ENCODE results near the gene LHFPL6.

LHFPL6 gene

GRCh38 chr13:39410096-39410901 is 192.7 kb downstream of the LHFPL6 start:
- no peak for DNase-seq

- DNase-seq, result no peak
These were observed 194.5 kb downstream of the LHFPL6 start for GRCh38 chr13:39408512-39408911.

- DNase-seq, result no peak
These were observed 195.2 kb downstream of the LHFPL6 start for GRCh38 chr13:39407786-39408185.

GRCh38 chr13:39407138-39407537 is 195.9 kb downstream of the LHFPL6 start:
- DNase-seq, result no peak

GRCh38 chr13:39406688-39407087 is 196.3 kb downstream of the LHFPL6 start:
- DNase-seq, result no peak

- DNase-seq, result no peak
These were observed 197.3 kb downstream of the LHFPL6 start for GRCh38 chr13:39405596-39406205.

- no peak for DNase-seq
These were observed 197.9 kb downstream of the LHFPL6 start for GRCh38 chr13:39405107-39405506.

- DNase-seq, result no peak
These were observed 199.9 kb downstream of the LHFPL6 start for GRCh38 chr13:39403106-39403505.

- no peak for DNase-seq
These were observed 200.6 kb downstream of the LHFPL6 start for GRCh38 chr13:39402221-39402970.

GRCh38 chr13:39401756-39402155 is 201.2 kb downstream of the LHFPL6 start:
- DNase-seq, result no peak

GRCh38 chr13:39401046-39401705 is 201.8 kb downstream of the LHFPL6 start:
- no peak for DNase-seq

- DNase-seq, result no peak
These were observed 203.9 kb downstream of the LHFPL6 start for GRCh38 chr13:39399102-39399501.

- DNase-seq, result no peak
These were observed 205.1 kb downstream of the LHFPL6 start for GRCh38 chr13:39397896-39398265.

GRCh38 chr13:39397226-39397895 is 205.6 kb downstream of the LHFPL6 start:
- no peak for DNase-seq

GRCh38 chr13:39394796-39395678 is 208.0 kb downstream of the LHFPL6 start:
- DNase-seq, result no peak

GRCh38 chr13:39391761-39392160 is 211.2 kb downstream of the LHFPL6 start:
- no peak for DNase-seq

- no peak for DNase-seq
These were observed 214.0 kb downstream of the LHFPL6 start for GRCh38 chr13:39389013-39389412.

GRCh38 chr13:39385621-39386231 is 217.3 kb downstream of the LHFPL6 start:
- DNase-seq, result no peak

GRCh38 chr13:39385154-39385553 is 217.8 kb downstream of the LHFPL6 start:
- no peak for DNase-seq

- DNase-seq, result no peak
These were observed 221.5 kb downstream of the LHFPL6 start for GRCh38 chr13:39381456-39381855.

All from effector CD8-positive, alpha-beta T cell (primary cell).